ENCODE data around the gene IL10RA. TPM values are rescaled to one million over a fixed set of nuclear protein-coding genes. Genes with fewer than 3 reads are reported as not detected.

Gene IL10RA
- total RNA-seq, 2 experiments from 2014 or later, result 15.7 to 25.2 TPM

GRCh38 chr11:118050208-118050891 is 64.2 kb downstream of the IL10RA start:
- ChIA-PET POLR2A (no interaction called here), CTCF (ENCODE audit: unreplicated experiment) (no interaction called here)
- no peak for DNase-seq (ENCODE audit: low spot score)
- H3K4me2 ChIP-seq (ENCODE audit: low read length), result no peak overlapping the region
- TF ChIP-seq EZH2phosphoT487 (IDR thresholded peaks at IDR 0.05; ENCODE audit: borderline replicate concordance, low read depth, low read length), result no peak
- no peak for TF ChIP-seq CTCF (conservative IDR thresholded peaks at IDR 0.05; ENCODE audit: low read length)
- no peaks in the 10 kb centered on the region for H4K20me1 ChIP-seq (ENCODE audit: insufficient read depth, low read length)
- no peaks in the 10 kb centered on the region for H3K36me3 ChIP-seq (ENCODE audit: insufficient read depth, low read length)
- intact Hi-C loops (cut with micrococcal nuclease; ENCODE audit: unreplicated experiment), result no loop called here
- no peaks in the 10 kb centered on the region for H3K9me3 ChIP-seq (ENCODE audit: low read length)
- H3K79me2 ChIP-seq (ENCODE audit: insufficient read depth, low read depth, low read length), result no peaks in the 10 kb centered on the region
- peaks cover 12% of the 10 kb centered on the region for H3K4me1 ChIP-seq (ENCODE audit: insufficient read depth, low read length, poor library complexity, severe bottlenecking)
- BruUV-seq (replicated peaks), result no TSS peak
- H3K27ac ChIP-seq (ENCODE audit: low read depth, low read length, poor library complexity, severe bottlenecking), result no peak overlapping the region
- H2AFZ ChIP-seq (ENCODE audit: low read length), result no peak overlapping the region
- H3K4me3 ChIP-seq (ENCODE audit: low read depth, low read length, poor library complexity, severe bottlenecking), result no peak overlapping the region
- H3K9me2 ChIP-seq (ENCODE audit: insufficient read depth, low read length), result no peaks in the 10 kb centered on the region

Other genes with a start within 250 kb of the IL10RA start
- gene DSCAML1, start 189.2 kb upstream of the IL10RA start, total RNA-seq (2014; rRNA removed; shearing (Covaris generic)), result not detected in 2 replicates
- gene DSCAML1, start 189.2 kb upstream of the IL10RA start, total RNA-seq (2022), result not detected in 2 replicates
- not detected in 2 replicates for gene FXYD2, start 161.7 kb upstream of the IL10RA start, total RNA-seq (2014; rRNA removed; shearing (Covaris generic))
- not detected in 2 replicates for gene FXYD2, start 161.7 kb upstream of the IL10RA start, total RNA-seq (2022)
- gene FXYD6, start 109.7 kb upstream of the IL10RA start, total RNA-seq (2014; rRNA removed; shearing (Covaris generic)), result not detected in 2 replicates
- gene FXYD6, start 109.7 kb upstream of the IL10RA start, total RNA-seq (2022), result not detected in 2 replicates
- gene TMPRSS13, start 57.0 kb upstream of the IL10RA start, total RNA-seq (2014; rRNA removed; shearing (Covaris generic)), result 0.33 and 0.79 TPM in 2 replicates
- gene TMPRSS13, start 57.0 kb upstream of the IL10RA start, total RNA-seq (2022), result 0.85 and 1.1 TPM in 2 replicates
- 0.03 TPM in 1 of 2 replicates, not detected in the other for gene TMPRSS4, start 90.7 kb downstream of the IL10RA start, total RNA-seq (2014; rRNA removed; shearing (Covaris generic))
- gene TMPRSS4, start 90.7 kb downstream of the IL10RA start, total RNA-seq (2022), result not detected in 2 replicates
- 0.06 and 0.08 TPM in 2 replicates for gene SMIM35, start 100.6 kb downstream of the IL10RA start, total RNA-seq (2014; rRNA removed; shearing (Covaris generic))
- 0.67 and 0.90 TPM in 2 replicates for gene SMIM35, start 100.6 kb downstream of the IL10RA start, total RNA-seq (2022)
- not detected in 2 replicates for gene SCN4B, start 166.4 kb downstream of the IL10RA start, total RNA-seq (2014; rRNA removed; shearing (Covaris generic))
- gene SCN4B, start 166.4 kb downstream of the IL10RA start, total RNA-seq (2022), result not detected in 2 replicates
- 0.06 TPM in 1 of 2 replicates, not detected in the other for gene SCN2B, start 190.2 kb downstream of the IL10RA start, total RNA-seq (2014; rRNA removed; shearing (Covaris generic))
- 0.10 TPM in 1 of 2 replicates, not detected in the other for gene SCN2B, start 190.2 kb downstream of the IL10RA start, total RNA-seq (2022)
- gene JAML, start 238.6 kb downstream of the IL10RA start, total RNA-seq (2014; rRNA removed; shearing (Covaris generic)), result 0.73 and 1.4 TPM in 2 replicates
- gene JAML, start 238.6 kb downstream of the IL10RA start, total RNA-seq (2022), result 0.63 and 0.74 TPM in 2 replicates

Measured in OCI-LY7 (cell line).